GM19372 (cell line): ENCODE data around the gene MOGAT1.
A peak's percentile ranks its signal among the peaks of the same experiment; 100 is the strongest.
"Not testable (repeated sequence)": the region's sequence is repeated elsewhere in the genome, so short reads cannot be mapped to it uniquely, and the experiment has no call there.

Source experiments
- ATAC-seq: cut with Tn5 transposase; IDR thresholded peaks from one replicate; pipeline ENCODE4 v1.9.1; 2021; ENCODE audit warnings: mild to moderate bottlenecking, low read depth, moderate library complexity; ENCODE audit not compliant: unreplicated experiment

MOGAT1 gene

DNA sequence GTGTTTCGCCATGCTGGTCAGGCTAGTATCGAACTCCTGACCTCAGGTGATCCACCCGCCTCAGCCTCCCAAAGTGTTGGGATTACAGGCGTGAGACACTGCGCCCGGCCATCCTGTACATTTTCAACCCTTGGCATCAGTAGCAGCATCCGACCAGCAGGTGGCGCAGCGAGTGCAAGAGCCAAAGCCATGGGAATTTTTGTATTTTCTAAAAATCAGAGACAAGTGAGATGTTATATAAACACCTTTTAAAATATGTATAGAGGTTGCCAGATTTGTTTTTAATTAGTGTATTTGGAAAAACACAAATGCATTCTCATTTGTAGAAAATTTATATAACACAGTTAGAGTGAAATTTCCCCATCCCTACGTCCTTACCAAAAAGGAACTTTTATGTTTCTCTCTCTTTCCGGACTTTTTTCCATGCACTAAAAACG lies 36.8 kb downstream of the MOGAT1 start:
- ATAC-seq, result no peak

DNA sequence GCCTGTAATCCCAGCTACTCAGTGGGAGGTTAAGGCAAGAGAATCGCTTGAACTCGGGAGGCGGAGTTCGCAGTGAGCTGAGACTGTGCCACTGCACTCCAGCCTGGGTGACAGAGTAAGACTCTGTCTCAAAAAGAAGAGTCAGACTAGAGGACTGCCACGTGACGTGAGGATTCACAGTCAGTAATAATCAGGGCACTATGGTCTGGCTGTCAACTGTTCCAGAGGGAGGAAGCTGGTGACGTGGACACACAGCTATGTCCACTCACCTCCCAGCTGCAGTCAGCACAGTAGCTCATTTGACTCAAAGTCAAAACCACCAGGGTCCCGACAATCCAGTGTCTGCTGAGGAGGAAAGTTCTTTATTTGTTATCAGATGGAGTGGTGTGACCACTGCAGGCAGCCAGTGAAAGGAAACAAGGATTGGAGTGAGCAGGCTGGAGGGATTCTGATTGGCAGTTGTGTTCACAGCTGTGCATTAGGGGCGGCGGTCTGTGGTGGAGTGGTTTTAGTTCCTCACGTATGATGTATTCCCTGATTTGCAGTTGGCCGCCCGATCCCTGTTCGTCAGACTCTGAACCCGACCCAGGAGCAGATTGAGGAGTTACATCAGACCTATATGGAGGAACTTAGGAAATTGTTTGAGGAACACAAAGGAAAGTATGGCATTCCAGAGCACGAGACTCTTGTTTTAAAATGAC lies 37.9 kb downstream of the MOGAT1 start:
- ATAC-seq, result peak; percentile 53

DNA sequence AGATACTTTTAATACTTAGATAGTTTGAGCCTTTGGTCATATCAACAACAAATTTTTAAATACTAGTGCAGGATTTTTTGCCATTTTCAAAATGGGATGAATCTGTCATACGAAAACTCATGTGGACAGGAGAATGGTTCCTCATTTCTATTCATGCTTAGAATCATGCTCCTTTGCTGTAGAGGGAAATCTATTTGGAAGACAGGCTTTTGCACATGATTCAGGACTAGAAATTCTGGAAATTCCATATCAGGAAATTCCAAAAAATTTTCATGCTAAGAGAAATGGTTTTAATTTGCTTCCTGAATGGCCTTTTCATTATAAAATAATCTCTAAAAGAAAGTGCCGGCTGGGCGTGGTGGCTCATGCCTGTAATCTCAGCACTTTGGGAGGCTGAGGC lies 39.3 kb downstream of the MOGAT1 start:
- ATAC-seq, result no peak

DNA sequence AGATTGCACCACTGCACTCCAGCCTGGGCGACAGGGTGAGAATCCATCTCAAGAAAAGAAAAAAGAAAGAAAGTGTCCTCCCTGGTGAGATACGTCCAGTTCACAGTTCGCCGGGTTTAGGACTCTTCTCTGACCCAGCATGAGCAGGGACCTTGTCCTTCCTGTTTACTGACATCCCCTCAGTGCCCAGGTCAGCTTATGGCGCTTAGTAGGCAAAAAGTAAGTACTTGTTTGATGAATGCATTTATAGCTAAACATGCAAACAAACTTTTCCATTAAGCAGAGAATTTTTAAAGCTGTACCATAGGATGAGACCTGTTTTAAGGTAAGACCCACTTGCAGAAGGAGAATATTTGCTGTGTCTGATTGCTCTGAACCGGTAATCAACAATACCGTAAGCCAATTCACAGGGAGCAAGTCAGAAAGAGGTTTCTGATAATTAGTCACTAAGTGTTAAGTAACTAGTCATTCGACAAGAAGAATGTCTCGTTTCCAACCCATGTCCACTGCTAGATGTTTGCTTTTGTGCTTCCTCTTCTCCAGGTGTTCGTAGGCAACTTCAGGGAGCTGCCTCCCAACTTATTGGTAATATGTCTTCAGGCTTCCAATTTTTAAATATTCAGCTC lies 40.0 kb downstream of the MOGAT1 start:
- ATAC-seq, result no peak

DNA sequence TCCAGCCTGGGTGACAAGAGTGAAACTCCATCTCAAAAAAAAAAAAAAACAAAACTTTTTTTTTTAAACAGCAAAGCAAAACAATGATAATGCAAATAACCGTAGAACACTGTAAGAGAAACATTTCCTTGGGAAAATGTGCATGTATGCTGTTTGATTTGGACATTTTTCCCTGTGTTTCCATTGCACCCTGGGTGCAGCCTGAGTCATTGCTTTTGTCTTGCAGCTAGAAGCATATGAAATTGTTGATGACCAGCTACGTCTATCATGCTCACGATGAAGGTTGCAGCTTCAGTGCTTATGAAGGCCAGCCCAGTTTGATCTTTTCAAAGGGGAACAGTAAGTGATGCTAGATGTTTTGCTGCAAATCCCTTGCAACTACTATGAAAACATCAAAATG lies 41.5 kb downstream of the MOGAT1 start:
- no peak for ATAC-seq

DNA sequence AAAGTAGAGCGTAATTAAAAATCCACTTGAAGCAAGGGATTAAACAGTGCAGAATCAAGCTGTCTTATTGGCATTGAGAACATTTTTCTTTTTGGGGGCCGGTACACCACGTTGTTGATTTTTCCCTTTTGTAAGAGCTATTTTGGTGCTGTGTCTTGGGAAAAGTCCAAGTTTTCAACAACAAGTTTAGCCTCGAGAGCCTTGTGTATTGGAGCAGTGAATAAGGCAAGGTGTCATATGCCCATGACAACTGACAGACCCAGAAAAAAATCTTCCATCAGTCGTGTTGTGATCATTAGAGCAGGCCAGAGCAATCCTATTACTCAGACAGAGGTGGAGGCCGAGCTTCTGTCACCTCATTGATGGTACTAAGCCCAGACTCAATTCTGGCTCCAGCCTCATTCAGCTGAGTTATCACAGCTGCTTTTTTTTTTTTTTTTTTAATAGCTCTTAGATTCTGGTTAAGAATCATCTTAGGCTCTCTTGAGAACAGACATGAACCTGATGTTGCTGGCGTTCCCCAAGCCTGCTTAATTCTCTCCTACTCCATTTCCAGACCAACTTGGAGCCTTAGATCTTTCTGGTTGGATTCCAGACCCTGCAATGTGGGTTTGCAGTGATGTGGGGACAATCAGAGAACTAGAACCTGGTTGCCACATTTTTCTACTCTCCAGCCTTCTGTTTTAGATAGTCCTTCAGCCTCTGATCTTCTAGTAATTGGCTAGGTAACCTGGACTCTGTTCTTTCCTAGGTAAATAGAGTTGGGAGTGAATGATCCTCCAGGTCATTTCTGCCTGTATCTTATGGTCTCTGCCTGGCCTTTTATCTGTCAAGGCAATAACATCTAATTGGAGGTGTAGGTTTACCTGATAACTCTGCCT lies 43.1 kb downstream of the MOGAT1 start:
- no peak for ATAC-seq

DNA sequence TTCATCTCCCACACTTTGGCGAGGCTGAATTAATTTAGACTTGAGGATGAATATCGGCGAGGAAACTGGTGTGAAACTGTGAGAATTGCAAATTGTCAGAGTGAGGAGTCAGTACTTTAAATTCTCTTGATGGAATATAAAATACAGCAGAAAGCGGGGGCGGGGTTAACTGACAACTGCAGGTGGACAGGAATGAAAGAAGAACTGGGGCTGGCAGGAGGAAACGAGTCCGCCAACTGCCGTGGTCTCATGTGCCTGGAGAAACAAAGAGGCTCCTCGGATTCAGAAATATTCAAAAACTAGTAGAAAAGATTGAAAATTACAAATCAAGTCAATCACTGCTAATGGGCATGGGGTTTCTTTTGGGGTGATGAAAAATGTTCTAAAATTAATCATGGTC lies 44.3 kb downstream of the MOGAT1 start:
- peak; percentile 67 for ATAC-seq

DNA sequence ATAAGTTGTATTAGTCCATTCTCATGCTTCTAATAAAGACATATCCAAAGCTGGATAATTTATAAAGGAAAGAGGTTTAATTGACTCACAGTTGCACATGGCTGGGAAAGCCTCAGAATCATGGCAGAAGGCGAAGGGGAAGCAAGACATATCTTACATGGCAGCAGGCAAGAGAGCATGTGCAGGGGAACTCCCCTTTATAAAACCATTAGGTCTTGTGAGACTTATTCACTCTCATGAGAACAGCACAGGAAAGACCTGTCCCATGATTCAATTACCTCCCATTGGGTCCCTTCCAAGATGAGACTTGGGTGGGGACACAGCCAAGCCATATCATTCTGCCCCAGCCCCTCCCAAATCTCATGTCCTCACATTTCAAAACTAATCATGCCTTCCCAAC lies 48.3 kb downstream of the MOGAT1 start:
- not testable (repeated sequence) for ATAC-seq

DNA sequence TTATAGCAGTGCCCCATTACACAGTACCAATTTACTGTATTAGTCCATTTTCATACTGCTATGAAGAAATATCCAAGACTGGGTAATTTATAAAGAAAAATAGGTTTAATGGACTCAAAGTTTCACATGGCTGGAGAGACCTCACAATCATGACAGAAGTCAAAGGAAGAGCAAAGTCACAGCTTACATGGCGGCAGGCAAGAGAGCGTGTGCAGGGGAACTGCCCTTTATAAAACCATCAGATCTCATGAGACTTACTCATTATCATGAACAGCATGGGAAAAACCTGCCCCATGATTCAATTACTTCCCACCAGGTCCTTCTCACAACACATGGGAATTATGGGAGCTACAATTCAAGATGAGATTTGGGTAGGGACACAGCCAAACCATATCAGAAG lies 50.1 kb downstream of the MOGAT1 start:
- ATAC-seq, result not testable (repeated sequence)

DNA sequence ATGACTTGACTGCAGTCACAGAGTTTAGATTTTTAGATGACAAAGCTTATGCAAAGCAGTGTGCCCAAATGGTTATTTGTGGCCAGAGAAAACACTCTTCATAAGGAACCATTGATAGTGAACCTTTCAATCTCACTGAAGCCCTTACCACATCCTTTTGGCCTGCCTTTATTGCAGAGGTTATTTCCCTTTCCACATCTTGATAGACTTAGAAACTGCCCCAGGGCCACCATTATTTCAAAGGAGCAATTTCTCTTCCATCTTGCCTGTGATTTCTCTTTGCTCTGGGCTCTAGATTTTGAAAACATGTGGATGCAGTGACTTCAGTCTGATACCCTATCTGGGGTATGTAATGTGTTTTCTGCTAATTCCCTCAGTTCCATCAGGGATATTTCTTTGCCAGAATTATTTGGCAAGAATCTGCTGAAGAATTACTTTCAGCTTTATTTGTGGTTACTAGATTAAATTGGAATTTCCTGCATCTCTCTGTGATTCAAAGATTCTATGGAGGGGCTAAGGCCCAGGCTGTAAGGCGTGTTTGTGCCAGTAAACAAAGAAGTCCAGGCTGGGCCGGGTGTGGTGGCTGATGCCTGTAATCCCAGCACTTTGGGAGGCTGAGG lies 51.0 kb downstream of the MOGAT1 start:
- peak; percentile 99 for ATAC-seq

DNA sequence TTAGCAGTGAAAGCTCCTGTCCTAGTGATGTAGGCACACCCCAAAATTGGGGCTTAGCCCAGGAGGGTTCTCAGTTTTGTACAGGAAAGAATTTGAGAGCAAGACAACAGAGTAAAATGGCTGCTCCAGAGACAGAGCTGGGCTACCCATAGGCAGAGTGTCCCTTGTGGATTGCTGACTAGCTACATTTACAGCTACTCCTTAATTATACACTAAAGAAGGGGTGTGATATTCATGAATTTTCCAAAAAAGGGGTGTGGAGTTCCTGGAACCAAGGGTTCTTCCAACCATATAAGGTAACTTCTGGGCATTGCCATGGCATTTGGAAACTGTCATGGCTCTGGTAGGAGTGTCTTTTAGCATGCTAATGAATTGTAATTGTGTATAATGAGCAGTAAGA lies 52.8 kb downstream of the MOGAT1 start:
- no peak for ATAC-seq

DNA sequence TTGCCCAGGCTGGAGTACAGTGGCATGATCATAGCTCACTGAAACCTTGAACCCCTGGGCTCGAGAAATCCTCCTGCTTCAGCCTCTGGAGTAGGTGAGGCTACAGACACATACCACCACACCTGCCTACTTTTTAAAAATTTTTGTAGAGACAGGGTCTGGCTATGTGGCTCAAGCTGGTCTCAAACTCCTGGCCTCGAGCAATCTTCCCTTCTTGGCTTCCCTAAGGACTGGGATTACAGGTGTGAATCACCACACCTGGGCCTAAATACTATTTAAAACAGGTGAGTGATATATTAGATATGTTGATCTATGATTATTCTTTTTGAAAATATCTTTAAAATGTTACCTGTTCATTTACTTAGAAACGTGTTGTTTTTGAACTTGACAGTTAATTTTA lies 57.2 kb downstream of the MOGAT1 start:
- ATAC-seq, result no peak

DNA sequence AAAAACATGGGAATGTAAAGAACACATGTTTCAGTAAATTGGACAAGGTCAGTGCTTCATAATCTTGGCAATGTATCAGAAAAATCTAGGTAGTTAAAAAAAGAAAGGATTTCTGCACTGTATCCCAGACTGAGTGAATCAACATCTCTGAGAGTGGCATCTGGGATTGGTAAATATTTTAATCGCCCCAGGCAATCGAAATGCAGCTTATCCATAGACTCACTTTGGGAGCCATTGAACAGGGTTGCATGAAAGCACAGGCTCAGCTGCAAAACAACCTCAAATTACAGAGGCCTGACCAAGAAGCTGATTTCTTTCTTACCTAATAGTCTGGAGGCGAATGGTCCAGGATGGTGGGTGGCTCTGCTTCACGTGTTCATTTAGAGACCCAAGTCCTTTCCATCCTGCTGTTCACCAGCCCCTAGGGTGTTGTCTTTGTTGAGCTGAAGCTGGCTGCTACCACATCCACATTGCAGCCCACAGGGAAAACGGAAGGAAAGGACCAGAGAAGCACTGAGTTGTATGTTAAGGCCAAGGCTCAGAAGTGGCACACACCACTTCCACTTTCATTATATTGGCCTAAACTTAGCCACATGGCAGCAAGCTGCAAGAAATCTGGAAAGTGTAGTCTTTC lies 59.0 kb downstream of the MOGAT1 start:
- peak; percentile 46 for ATAC-seq

DNA sequence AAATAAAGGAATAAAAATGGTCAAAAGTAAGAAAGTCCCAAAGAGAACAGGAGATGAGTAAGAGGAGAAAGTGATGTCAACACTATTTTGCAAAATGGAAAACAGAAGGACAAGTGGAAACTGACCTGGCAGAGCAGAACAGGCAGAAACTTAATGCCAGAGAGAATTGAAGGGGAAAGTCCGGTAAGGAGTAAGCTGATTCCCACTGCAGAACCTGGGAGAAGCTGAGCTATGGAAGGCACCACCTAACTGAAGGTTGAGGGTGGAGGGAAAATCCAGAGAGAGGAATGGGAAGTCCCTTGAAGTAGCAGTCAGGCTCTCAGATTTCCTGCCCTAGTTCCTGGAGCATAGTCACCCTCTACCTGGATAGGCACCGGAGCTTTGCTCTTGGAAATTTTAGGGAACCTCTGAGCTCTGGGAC lies 59.8 kb downstream of the MOGAT1 start:
- no peak for ATAC-seq

DNA sequence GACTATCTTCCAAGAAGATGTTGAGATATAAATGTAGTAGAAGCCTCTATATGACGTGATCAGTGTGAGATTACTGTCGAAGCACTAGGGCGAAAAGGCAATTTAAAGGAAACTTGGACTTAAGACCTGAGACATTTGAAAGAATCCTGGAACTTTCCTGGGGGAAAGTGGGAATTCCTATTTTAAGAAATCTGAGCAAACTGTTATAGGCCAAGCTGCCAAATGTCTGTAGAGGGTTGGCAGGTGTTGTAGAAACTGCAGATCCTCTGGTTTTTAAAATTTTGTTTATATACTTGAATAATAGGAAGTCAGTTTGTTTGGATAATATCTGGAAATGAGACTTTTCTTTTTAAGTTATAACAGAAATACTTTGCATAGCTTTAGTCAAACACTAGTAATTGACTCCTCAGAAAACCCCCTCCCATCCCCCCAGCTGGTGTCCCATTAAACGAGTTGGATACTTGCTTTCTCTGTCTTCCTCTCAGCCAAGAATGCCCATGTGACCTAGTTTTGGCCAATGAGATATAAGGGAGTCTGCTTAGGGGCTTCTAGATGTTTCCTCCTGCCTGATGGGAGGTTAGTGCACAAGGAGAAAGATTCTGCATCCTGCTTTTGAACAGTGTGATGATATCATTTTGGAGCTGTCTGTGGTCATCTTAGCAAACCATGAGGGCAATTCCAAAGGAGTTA lies 61.2 kb downstream of the MOGAT1 start:
- no peak for ATAC-seq

DNA sequence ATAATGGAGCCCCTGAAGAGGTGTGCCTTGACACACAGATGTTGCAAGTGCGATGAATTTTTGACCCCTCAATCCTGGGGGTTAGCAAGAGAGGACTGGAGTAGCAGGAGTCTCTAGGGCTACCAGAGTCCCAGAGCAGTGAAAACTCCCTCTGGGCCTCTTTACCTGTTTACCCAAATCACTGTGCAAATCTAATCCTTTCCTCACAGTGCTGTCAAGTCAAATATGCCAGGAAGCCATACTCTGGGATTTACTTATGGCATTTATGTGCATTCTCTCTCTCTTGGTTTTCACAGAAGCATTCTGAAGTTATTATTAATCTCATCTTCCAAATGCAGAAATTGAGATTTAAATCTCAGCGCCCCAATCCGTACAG lies 62.0 kb downstream of the MOGAT1 start:
- no peak for ATAC-seq

DNA sequence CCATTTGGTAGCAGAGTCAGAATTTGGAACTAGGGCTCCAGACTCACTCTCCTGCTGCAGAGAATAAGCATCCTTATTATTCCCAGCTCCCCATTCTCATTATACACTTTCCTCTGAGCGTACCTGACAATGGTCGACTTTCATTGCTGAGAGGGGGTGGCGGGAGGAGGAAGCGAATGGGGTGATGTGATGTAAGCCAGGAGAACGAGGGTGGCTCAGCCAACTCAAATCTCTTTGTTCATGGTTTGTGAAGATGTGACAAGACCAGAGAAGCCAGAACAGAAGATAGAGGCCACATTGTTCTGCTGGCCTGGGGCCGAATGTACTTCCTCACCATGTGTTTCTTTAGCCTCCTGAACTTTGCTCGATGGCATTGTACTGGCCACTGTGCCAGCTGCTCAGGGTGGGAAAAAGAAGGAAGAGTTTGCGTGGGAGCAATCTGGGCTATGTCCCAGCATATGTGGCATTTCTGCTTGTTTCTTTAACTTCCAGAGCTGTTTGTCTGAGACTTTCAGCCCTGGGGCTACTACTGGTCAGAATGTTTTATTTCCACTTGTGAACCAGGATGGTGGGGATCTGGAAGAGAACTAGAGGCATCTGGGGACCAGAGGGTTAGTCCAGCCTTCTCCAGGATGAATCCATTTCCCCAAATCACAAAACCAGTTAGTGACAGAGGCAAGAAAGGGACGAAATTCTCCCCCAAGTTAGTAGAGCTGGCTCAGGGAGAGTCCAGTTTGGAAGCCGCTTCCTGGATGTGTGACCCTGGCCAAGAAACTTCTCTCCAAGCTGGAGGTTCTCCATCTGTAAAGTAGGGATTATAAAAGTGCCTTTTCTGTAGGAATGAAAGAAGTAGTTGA lies 62.6 kb downstream of the MOGAT1 start:
- ATAC-seq, result no peak

DNA sequence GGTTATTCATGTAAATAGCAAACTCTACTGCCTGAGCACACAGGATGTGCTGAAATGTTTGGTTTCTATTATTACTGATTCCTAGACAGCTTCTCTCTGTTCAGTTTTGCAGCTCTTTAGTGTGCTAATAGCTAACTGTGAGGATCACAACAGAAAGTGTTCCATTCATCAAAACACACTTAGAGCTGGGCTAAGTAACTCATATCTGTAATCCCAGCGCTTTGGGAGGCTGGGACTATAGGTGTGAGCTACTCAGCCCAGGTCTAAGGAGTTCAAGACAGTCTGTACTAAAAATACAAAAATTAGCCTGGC lies 63.2 kb downstream of the MOGAT1 start:
- ATAC-seq, result peak; percentile 69

DNA sequence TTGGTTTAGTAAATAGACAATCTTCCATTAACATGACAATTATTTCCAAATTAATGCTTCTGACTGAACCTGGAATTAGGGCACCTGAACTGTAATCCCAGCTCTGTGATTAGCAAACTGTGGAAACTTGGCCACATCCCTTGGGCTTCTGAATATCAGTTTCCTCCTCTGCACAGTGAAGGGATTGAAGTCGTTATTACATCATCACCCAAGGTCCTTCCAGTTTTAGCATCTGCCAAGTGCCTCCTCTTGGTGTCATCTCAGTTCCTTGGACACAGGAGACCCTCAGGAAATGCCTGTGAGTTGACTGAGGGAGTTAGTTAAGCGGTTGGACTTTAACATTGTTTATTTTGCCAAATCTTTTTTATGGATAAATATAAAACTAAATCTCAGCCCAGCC lies 64.8 kb downstream of the MOGAT1 start:
- ATAC-seq, result no peak
